HepG2 (cell line): Measurements from ENCODE around the gene ETHE1. TPM values are rescaled to one million over a fixed set of nuclear protein-coding genes. Genes with fewer than 3 reads are reported as not detected.

Experiments used
- ETV5 ChIP-seq: IDR thresholded peaks from 2 replicates; pipeline ENCODE4 v1.6.1; 2018; ENCODE audit warnings: missing biosample characterization, missing genetic modification reagents, inconsistent platforms, borderline replicate concordance
- GABPB1 ChIP-seq: IDR thresholded peaks from 2 replicates; pipeline ENCODE4 v1.6.1; 2016; ENCODE audit warnings: mild to moderate bottlenecking, missing genetic modification reagents, moderate library complexity, missing compliant biosample characterization
- KDM5B ChIP-seq: sonication (generic); formaldehyde crosslinking; IDR thresholded peaks from 2 replicates; pipeline ENCODE4 v1.4.0; 2020; ENCODE audit warnings: missing genetic modification reagents, mild to moderate bottlenecking, borderline replicate concordance
- ZNF468 ChIP-seq: sonication (generic); formaldehyde crosslinking; IDR thresholded peaks from 2 replicates; pipeline ENCODE4 v1.8.0; 2022; ENCODE audit warnings: mild to moderate bottlenecking, moderate library complexity, missing genetic modification reagents
- polyA plus RNA-seq, 8 experiments: library from polyadenylated mRNA; depleted of rRNA in 3 of 8; stranded (reverse) in 7 of 8; unstranded in 1 of 8; fragments of >200 nt; fragmentation: Illumina TruSeq in 4 of 8; extraction: Trizol in 4 of 8; gene quantifications; 2 replicates each; pipeline versions ENCODE4 v1.2.1 to v1.2.3, GENCODE V29; 2011 to 2016; ENCODE audit warnings: low read depth in 4 of 8, missing spikeins in 1 of 8, mixed read lengths in 1 of 8; ENCODE audit not compliant: insufficient read depth in 1 of 8
- total RNA-seq, 5 experiments: library from RNA; depleted of rRNA; stranded (reverse); fragments of >200 nt; fragmentation: Illumina TruSeq; extraction: Trizol; gene quantifications; 2 replicates each; pipeline ENCODE4 v1.2.3, GENCODE V29; 2016; ENCODE audit warnings: low read depth in 1 of 5
- TF ChIP-seq, protein P1 (sequence below): sonication (generic); formaldehyde crosslinking; IDR thresholded peaks from 2 replicates; pipeline ENCODE4 v1.4.0; 2020; ENCODE audit warnings: mild to moderate bottlenecking, missing genetic modification reagents, borderline replicate concordance
- TF ChIP-seq, protein P2 (sequence below): sonication (generic); formaldehyde crosslinking; IDR thresholded peaks from 2 replicates; pipeline ENCODE4 v1.4.0; 2020; ENCODE audit warnings: mild to moderate bottlenecking, missing genetic modification reagents
- TF ChIP-seq, protein P3 (sequence below), 2 experiments: sonication (generic) in 1 of 2; formaldehyde crosslinking in 1 of 2; IDR thresholded peaks; 2 replicates each; pipeline versions ENCODE4 v1.4.0 to v1.6.1; 2016 to 2020; ENCODE audit warnings: borderline replicate concordance in 1 of 2, low read depth in 1 of 2, mild to moderate bottlenecking in 1 of 2, missing genetic modification reagents in 1 of 2
- TF ChIP-seq, protein P4 (sequence below): sonication (generic); formaldehyde crosslinking; IDR thresholded peaks from 2 replicates; pipeline ENCODE4 v1.4.0; 2020; ENCODE audit warnings: missing genetic modification reagents
- TF ChIP-seq, protein P5 (sequence below): sonication (generic); formaldehyde crosslinking; IDR thresholded peaks from 2 replicates; pipeline ENCODE4 v1.8.0; 2022; ENCODE audit warnings: mild to moderate bottlenecking, missing genetic modification reagents, borderline replicate concordance
- TF ChIP-seq, protein P6 (sequence below): sonication (generic); formaldehyde crosslinking; IDR thresholded peaks from 2 replicates; pipeline ENCODE4 v1.5.0; 2020; ENCODE audit warnings: mild to moderate bottlenecking, missing genetic modification reagents

Gene ETHE1
- total and polyA plus RNA-seq, 2 of the 13 experiments (the other 11 are each of a cell fraction or from before 2014, with no cell fraction given) = 32.5 to 58.4 TPM

DNA sequence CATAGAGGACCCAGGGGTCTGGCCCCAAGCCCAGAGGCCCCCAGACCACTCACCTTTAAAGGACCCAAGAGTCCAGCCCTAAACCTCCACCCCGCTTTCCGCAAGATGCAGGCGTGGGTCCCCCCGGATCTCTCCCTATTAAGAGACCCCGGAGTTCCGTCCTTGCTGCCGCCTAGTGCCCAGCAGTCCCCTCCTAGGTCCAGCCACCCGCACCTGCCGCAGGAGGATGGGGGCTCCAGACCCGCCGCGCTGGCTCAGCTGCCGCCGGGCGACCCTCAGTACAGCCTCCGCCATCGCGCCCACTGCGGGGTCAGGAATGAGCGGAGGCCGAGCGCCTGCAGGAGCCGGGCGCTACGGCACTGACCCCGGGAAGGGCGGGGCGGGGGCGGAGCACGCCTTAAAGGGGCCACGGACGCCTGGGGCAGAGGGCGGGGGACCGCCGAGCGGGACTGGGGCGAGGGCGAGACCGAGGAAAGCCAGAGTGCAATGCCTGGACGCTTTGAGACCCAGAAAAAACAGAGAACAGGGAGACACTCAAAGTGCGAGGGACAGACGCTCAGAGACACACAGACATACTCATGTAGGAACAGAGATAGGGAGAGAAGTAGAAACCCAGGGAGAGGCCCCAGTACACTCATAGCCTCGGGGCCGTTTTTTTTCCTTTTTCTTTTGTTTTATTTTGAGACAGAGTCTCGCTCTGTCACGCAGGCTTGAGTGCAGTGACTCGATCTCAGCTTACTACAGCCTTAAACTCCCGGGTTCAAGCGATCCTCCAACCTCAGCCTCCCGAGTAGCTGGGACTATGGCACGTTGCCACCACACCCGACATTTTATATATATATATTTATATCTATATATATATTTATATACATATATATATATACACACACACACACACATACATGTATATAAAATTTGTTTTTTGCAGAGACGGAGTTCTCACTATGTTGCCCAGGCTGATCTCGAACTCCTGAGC is at the start of gene ETHE1 (continued):
- TF ChIP-seq, protein P1, sequence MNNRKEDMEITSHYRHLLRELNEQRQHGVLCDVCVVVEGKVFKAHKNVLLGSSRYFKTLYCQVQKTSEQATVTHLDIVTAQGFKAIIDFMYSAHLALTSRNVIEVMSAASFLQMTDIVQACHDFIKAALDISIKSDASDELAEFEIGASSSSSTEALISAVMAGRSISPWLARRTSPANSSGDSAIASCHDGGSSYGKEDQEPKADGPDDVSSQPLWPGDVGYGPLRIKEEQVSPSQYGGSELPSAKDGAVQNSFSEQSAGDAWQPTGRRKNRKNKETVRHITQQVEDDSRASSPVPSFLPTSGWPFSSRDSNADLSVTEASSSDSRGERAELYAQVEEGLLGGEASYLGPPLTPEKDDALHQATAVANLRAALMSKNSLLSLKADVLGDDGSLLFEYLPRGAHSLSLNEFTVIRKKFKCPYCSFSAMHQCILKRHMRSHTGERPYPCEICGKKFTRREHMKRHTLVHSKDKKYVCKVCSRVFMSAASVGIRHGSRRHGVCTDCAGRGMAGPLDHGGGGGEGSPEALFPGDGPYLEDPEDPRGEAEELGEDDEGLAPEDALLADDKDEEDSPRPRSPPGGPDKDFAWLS (CRISPR knock-in tag) = no peak
- TF ChIP-seq, protein P2, sequence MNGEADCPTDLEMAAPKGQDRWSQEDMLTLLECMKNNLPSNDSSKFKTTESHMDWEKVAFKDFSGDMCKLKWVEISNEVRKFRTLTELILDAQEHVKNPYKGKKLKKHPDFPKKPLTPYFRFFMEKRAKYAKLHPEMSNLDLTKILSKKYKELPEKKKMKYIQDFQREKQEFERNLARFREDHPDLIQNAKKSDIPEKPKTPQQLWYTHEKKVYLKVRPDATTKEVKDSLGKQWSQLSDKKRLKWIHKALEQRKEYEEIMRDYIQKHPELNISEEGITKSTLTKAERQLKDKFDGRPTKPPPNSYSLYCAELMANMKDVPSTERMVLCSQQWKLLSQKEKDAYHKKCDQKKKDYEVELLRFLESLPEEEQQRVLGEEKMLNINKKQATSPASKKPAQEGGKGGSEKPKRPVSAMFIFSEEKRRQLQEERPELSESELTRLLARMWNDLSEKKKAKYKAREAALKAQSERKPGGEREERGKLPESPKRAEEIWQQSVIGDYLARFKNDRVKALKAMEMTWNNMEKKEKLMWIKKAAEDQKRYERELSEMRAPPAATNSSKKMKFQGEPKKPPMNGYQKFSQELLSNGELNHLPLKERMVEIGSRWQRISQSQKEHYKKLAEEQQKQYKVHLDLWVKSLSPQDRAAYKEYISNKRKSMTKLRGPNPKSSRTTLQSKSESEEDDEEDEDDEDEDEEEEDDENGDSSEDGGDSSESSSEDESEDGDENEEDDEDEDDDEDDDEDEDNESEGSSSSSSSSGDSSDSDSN (CRISPR knock-in tag) = peak; percentile 65
- TF ChIP-seq, protein P3, sequence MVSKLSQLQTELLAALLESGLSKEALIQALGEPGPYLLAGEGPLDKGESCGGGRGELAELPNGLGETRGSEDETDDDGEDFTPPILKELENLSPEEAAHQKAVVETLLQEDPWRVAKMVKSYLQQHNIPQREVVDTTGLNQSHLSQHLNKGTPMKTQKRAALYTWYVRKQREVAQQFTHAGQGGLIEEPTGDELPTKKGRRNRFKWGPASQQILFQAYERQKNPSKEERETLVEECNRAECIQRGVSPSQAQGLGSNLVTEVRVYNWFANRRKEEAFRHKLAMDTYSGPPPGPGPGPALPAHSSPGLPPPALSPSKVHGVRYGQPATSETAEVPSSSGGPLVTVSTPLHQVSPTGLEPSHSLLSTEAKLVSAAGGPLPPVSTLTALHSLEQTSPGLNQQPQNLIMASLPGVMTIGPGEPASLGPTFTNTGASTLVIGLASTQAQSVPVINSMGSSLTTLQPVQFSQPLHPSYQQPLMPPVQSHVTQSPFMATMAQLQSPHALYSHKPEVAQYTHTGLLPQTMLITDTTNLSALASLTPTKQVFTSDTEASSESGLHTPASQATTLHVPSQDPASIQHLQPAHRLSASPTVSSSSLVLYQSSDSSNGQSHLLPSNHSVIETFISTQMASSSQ (IDR thresholded peaks at IDR 0.05; ENCODE audit: low read depth) = no peak
- TF ChIP-seq, protein P3 (CRISPR knock-in tag; IDR thresholded peaks at IDR 0.05; ENCODE audit: borderline replicate concordance) = peak; percentile 60; the same call in 1 of the 2 replicates
- no peak for TF ChIP-seq ZNF468 (CRISPR knock-in tag)
- TF ChIP-seq, protein P4, sequence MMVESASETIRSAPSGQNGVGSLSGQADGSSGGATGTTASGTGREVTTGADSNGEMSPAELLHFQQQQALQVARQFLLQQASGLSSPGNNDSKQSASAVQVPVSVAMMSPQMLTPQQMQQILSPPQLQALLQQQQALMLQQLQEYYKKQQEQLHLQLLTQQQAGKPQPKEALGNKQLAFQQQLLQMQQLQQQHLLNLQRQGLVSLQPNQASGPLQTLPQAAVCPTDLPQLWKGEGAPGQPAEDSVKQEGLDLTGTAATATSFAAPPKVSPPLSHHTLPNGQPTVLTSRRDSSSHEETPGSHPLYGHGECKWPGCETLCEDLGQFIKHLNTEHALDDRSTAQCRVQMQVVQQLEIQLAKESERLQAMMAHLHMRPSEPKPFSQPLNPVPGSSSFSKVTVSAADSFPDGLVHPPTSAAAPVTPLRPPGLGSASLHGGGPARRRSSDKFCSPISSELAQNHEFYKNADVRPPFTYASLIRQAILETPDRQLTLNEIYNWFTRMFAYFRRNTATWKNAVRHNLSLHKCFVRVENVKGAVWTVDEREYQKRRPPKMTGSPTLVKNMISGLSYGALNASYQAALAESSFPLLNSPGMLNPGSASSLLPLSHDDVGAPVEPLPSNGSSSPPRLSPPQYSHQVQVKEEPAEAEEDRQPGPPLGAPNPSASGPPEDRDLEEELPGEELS (CRISPR knock-in tag) = no peak
- peak; percentile 70; the same call in 1 of the 2 replicates for TF ChIP-seq KDM5B (CRISPR knock-in tag)
- TF ChIP-seq, protein P5, sequence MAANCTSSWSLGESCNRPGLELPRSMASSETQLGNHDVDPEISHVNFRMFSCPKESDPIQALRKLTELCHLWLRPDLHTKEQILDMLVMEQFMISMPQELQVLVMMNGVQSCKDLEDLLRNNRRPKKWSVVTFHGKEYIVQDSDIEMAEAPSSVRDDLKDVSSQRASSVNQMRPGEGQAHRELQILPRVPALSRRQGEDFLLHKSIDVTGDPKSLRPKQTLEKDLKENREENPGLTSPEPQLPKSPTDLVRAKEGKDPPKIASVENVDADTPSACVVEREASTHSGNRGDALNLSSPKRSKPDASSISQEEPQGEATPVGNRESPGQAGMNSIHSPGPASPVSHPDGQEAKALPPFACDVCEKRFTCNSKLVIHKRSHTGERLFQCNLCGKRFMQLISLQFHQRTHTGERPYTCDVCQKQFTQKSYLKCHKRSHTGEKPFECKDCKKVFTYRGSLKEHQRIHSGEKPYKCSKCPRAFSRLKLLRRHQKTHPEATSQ (CRISPR knock-in tag) = no peak
- TF ChIP-seq, protein P6, sequence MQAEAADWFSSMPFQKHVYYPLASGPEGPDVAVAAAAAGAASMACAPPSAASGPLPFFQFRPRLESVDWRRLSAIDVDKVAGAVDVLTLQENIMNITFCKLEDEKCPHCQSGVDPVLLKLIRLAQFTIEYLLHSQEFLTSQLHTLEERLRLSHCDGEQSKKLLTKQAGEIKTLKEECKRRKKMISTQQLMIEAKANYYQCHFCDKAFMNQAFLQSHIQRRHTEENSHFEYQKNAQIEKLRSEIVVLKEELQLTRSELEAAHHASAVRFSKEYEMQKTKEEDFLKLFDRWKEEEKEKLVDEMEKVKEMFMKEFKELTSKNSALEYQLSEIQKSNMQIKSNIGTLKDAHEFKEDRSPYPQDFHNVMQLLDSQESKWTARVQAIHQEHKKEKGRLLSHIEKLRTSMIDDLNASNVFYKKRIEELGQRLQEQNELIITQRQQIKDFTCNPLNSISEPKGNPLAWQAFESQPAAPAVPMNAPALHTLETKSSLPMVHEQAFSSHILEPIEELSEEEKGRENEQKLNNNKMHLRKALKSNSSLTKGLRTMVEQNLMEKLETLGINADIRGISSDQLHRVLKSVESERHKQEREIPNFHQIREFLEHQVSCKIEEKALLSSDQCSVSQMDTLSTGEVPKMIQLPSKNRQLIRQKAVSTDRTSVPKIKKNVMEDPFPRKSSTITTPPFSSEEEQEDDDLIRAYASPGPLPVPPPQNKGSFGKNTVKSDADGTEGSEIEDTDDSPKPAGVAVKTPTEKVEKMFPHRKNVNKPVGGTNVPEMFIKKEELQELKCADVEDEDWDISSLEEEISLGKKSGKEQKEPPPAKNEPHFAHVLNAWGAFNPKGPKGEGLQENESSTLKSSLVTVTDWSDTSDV (CRISPR knock-in tag) = no peak
- TF ChIP-seq GABPB1 (CRISPR knock-in tag) = peak; percentile 80
- TF ChIP-seq ETV5 (CRISPR knock-in tag) = peak; percentile 58; the same call in 1 of the 2 replicates
